ENCODE measurements around the gene CYB5A.

CYB5A gene

GRCh38 chr18:74281011-74281979 is 10.5 kb downstream of the CYB5A start:
- no peak for DNase-seq (ENCODE audit: low spot score)
- in situ Hi-C loops (cut with MboI; ENCODE audit: low pct_unique_long_range_greater_than_20kb, low sequenced_read_pairs, unreplicated experiment): no loop called here
- TF ChIP-seq CTCF (IDR thresholded peaks at IDR 0.05; ENCODE audit: extremely low read depth, insufficient read depth, missing control alignments): no peak

GRCh38 chr18:74278983-74279382 is 12.8 kb downstream of the CYB5A start:
- DNase-seq (ENCODE audit: low spot score): no peak
- in situ Hi-C loops (cut with MboI; ENCODE audit: low pct_unique_long_range_greater_than_20kb, low sequenced_read_pairs, unreplicated experiment): no loop called here
- no peak for TF ChIP-seq CTCF (IDR thresholded peaks at IDR 0.05; ENCODE audit: extremely low read depth, insufficient read depth, missing control alignments)

GRCh38 chr18:74278058-74278457 is 13.7 kb downstream of the CYB5A start:
- DNase-seq (ENCODE audit: low spot score): no peak
- TF ChIP-seq CTCF (IDR thresholded peaks at IDR 0.05; ENCODE audit: extremely low read depth, insufficient read depth, missing control alignments): no peak
- in situ Hi-C loops (cut with MboI; ENCODE audit: low pct_unique_long_range_greater_than_20kb, low sequenced_read_pairs, unreplicated experiment): no loop called here

- in situ Hi-C loops (cut with MboI; ENCODE audit: low pct_unique_long_range_greater_than_20kb, low sequenced_read_pairs, unreplicated experiment): no loop called here
- DNase-seq (ENCODE audit: low spot score): no peak
Observed at GRCh38 chr18:74277296-74277695, 14.5 kb downstream of the CYB5A start.

GRCh38 chr18:74276609-74277008 is 15.2 kb downstream of the CYB5A start:
- in situ Hi-C loops (cut with MboI; ENCODE audit: low pct_unique_long_range_greater_than_20kb, low sequenced_read_pairs, unreplicated experiment): no loop called here
- DNase-seq (ENCODE audit: low spot score): no peak

More at GRCh38 chr18:74277296-74277695, 14.5 kb downstream of the CYB5A start:
- TF ChIP-seq CTCF (IDR thresholded peaks at IDR 0.05; ENCODE audit: extremely low read depth, insufficient read depth, missing control alignments): no peak

GRCh38 chr18:74275736-74276135 is 16.0 kb downstream of the CYB5A start:
- no peak for TF ChIP-seq CTCF (IDR thresholded peaks at IDR 0.05; ENCODE audit: extremely low read depth, insufficient read depth, missing control alignments)
- no peak for DNase-seq (ENCODE audit: low spot score)
- in situ Hi-C loops (cut with MboI; ENCODE audit: low pct_unique_long_range_greater_than_20kb, low sequenced_read_pairs, unreplicated experiment): no loop called here

More at GRCh38 chr18:74276609-74277008, 15.2 kb downstream of the CYB5A start:
- TF ChIP-seq CTCF (IDR thresholded peaks at IDR 0.05; ENCODE audit: extremely low read depth, insufficient read depth, missing control alignments): no peak

Measured in GM13977 (cell line).